Keratinocyte (primary cell): Measurements from ENCODE around the gene TMEM242.

Experiments
- CTCF ChIP-seq, 3 experiments: IDR thresholded peaks in 1 of 3; conservative IDR thresholded peaks in 1 of 3; optimal IDR thresholded peaks in 1 of 3; 2 replicates in 2 of 3; 3 replicates in 1 of 3; pipeline versions ENCODE3 to v1.5.1; 2011; ENCODE audit warnings: low read length in 3 of 3, mild to moderate bottlenecking in 3 of 3, moderate library complexity in 2 of 3, control low read depth in 1 of 3, inconsistent platforms in 1 of 3; ENCODE audit not compliant: insufficient read depth in 2 of 3; ENCODE audit errors: extremely low read depth in 1 of 3
- EZH2 ChIP-seq: IDR thresholded peaks from one replicate; pipeline ENCODE4 v1.6.1; 2012; ENCODE audit warnings: inconsistent platforms, mild to moderate bottlenecking, low read length, moderate library complexity

GRCh38 chr6:157337751-157338150 is 14.4 kb upstream of the TMEM242 start:
- TF ChIP-seq EZH2: no peak
- TF ChIP-seq CTCF (optimal IDR thresholded peaks at IDR 0.05 in 1 of 3, IDR thresholded peaks at IDR 0.05 in 1 of 3, conservative IDR thresholded peaks at IDR 0.05 in 1 of 3; ENCODE audit: extremely low read depth in 1 of 3, insufficient read depth in 2 of 3, low read length in 3 of 3): no peak
